ENCODE data around the gene FCER1A. TPM values are rescaled to one million over a fixed set of nuclear protein-coding genes. Genes with fewer than 3 reads are reported as not detected.

Gene FCER1A
- total and polyA plus RNA-seq, 12 donors: 0.06 to 2.3 (median 1.3) TPM; not detected in 3

- no peak for DNase-seq
- Histone ChIP-seq H3K27ac (no peak overlapping the region), H3K4me3 (no peak overlapping the region), H3K36me3 (no peaks in the 10 kb centered on the region), H3K27me3 (peaks cover 0 to 13% (median 0%) of the 10 kb centered on the region in 7 donors), H3K4me1 (no peaks in the 10 kb centered on the region), H3K9me3 (peaks cover 0 to 6% (median 0%) of the 10 kb centered on the region in 11 donors)
- ATAC-seq: no peak
- TF ChIP-seq, protein P1, sequence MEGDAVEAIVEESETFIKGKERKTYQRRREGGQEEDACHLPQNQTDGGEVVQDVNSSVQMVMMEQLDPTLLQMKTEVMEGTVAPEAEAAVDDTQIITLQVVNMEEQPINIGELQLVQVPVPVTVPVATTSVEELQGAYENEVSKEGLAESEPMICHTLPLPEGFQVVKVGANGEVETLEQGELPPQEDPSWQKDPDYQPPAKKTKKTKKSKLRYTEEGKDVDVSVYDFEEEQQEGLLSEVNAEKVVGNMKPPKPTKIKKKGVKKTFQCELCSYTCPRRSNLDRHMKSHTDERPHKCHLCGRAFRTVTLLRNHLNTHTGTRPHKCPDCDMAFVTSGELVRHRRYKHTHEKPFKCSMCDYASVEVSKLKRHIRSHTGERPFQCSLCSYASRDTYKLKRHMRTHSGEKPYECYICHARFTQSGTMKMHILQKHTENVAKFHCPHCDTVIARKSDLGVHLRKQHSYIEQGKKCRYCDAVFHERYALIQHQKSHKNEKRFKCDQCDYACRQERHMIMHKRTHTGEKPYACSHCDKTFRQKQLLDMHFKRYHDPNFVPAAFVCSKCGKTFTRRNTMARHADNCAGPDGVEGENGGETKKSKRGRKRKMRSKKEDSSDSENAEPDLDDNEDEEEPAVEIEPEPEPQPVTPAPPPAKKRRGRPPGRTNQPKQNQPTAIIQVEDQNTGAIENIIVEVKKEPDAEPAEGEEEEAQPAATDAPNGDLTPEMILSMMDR (IDR thresholded peaks at IDR 0.05): no peak
- intact Hi-C loops (cut with DNase I): no loop called here
- WGBS, 2 donors: 40 to 46% methylated on average over 5 of the region's 5 CpGs
Measured at GRCh38 chr1:159307346-159308020, 5.3 kb downstream of the FCER1A start.

- intact Hi-C loops (cut with DNase I): no loop called here
- DNase-seq: no peak
- Histone ChIP-seq H3K27ac (no peak overlapping the region), H3K9me3 (peaks cover 0 to 6% (median 0%) of the 10 kb centered on the region in 11 donors), H3K4me1 (peaks cover 0 to 6% (median 0%) of the 10 kb centered on the region in 9 donors), H3K36me3 (no peaks in the 10 kb centered on the region), H3K27me3 (peaks cover 0 to 11% (median 0%) of the 10 kb centered on the region in 7 donors), H3K4me3 (no peak overlapping the region)
- TF ChIP-seq, protein P1 (IDR thresholded peaks at IDR 0.05): no peak
- no peak for ATAC-seq
Measured at GRCh38 chr1:159311679-159312078, 9.5 kb downstream of the FCER1A start.

- H3K9me3 ChIP-seq: no peaks in the 10 kb centered on the region
- H3K4me1 ChIP-seq: peaks cover 0 to 16% (median 0%) of the 10 kb centered on the region in 9 donors
- no peak overlapping the region for H3K27ac ChIP-seq
- peaks cover 0 to 5% (median 0%) of the 10 kb centered on the region in 7 donors for H3K27me3 ChIP-seq
- no peak overlapping the region for H3K4me3 ChIP-seq
- intact Hi-C loops (cut with DNase I): no loop called here
- TF ChIP-seq, protein P1 (IDR thresholded peaks at IDR 0.05): no peak
- H3K36me3 ChIP-seq: no peaks in the 10 kb centered on the region
- no peak for ATAC-seq
- DNase-seq: no peak
Measured at GRCh38 chr1:159315381-159315780, 13.2 kb downstream of the FCER1A start.

GRCh38 chr1:159318784-159319551, 16.8 kb downstream of the FCER1A start:
- Histone ChIP-seq H3K36me3 (no peaks in the 10 kb centered on the region), H3K27me3 (peaks cover 0 to 6% (median 0%) of the 10 kb centered on the region in 7 donors), H3K9me3 (peaks cover 0 to 4% (median 0%) of the 10 kb centered on the region in 11 donors), H3K27ac (no peak overlapping the region), H3K4me1 (peaks cover 0 to 16% (median 0%) of the 10 kb centered on the region in 9 donors), H3K4me3 (no peak overlapping the region)
- intact Hi-C loops (cut with DNase I): no loop called here
- TF ChIP-seq, protein P1 (IDR thresholded peaks at IDR 0.05): no peak
- WGBS, 2 donors: 57 to 60% methylated on average over 8 of the region's 8 CpGs
- DNase-seq (no peak), ATAC-seq (no peak)
